Suprapubic skin (tissue), 4 donors: ENCODE results near the gene COA8.

ENCODE experiments used
- CTCF ChIP-seq, 2 donors: fragments of 200-600 bp in 1 of 2; fragments of 450-650 bp in 1 of 2; sonication (generic) in 1 of 2; IDR thresholded peaks; one replicate each; pipeline ENCODE4 v1.5.1; 2016 to 2019; ENCODE audit warnings: antibody characterized with exemption in 2 of 2, mild to moderate bottlenecking in 1 of 2, moderate library complexity in 1 of 2
- POLR2A ChIP-seq, 2 donors: fragments of 450-650 bp; IDR thresholded peaks; one replicate each; pipeline ENCODE4 v1.6.1; 2017; ENCODE audit warnings: antibody characterized with exemption in 2 of 2, mild to moderate bottlenecking in 2 of 2, moderate library complexity in 2 of 2
- POLR2AphosphoS5 ChIP-seq, 3 donors: sonication (generic); formaldehyde crosslinking; IDR thresholded peaks; one replicate each; pipeline ENCODE4 v1.6.1; 2017; ENCODE audit warnings: antibody characterized with exemption in 3 of 3

GRCh38 chr14:103623883-103624482, 61.2 kb downstream of the COA8 start:
- TF ChIP-seq CTCF (IDR thresholded peaks at IDR 0.05) (no peak), POLR2AphosphoS5 (IDR thresholded peaks at IDR 0.05) (no peak), POLR2A (IDR thresholded peaks at IDR 0.05) (no peak)
